H54 (cell line): ENCODE results near the gene FLOT2.
"Not testable (repeated sequence)": the region's sequence is repeated elsewhere in the genome, so short reads cannot be mapped to it uniquely, and the experiment has no call there.

ENCODE experiments used
- DNase-seq: peaks from one replicate; pipeline ENCODE4 v3.0.0; 2011; ENCODE audit warnings: low spot score, mixed read lengths; ENCODE audit not compliant: insufficient read length
- FAIRE-seq: peaks from 3 replicates; lab custom pipeline; 2011; peaks lifted over from hg19 to GRCh38; lab: Jason Lieb, UNC
- POLR2A ChIP-seq: IDR thresholded peaks from 2 replicates; pipeline ENCODE4 v1.6.1; 2011; ENCODE audit warnings: low read depth, mild to moderate bottlenecking, low read length

FLOT2 gene

DNA sequence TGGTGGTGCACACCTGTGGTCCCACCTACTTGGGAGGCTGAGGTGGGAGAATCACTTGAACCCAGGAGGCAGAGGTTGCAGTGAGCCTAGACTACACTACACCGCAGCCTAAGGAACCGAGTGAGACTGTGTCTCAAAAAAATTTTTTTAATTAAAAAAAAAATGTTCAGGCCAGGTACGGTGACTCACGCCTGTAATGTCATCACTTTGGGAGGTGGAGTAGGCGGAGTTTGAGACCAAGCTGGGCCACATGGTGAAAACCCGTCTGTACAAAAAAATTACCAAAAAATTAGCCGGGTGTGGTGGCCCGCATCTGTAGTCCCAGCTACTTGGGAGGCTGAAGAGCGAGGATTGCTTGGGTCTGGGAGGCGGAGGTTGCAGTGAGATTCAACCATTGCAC, 51.3 kb downstream of the FLOT2 start:
- DNase-seq, result no peak
- FAIRE-seq, result no peak
- no peak for TF ChIP-seq POLR2A

DNA sequence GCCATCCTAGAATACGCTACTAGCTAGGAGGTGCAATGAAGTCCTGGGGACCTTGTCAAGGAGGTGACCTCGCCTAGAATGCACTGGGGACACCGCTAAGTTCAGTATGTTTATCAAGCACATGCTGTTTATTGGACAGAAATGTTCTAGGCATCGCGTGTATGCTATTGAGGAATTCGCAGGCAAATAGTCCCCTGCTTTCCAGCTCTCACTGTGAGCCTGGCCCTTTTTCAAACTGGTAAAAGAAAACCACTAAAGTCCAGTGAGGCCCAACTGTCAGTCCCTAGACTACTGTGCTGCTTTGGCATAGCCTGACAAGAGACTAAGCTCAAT, 53.8 kb downstream of the FLOT2 start:
- no peak for FAIRE-seq
- DNase-seq, result no peak
- TF ChIP-seq POLR2A, result no peak

DNA sequence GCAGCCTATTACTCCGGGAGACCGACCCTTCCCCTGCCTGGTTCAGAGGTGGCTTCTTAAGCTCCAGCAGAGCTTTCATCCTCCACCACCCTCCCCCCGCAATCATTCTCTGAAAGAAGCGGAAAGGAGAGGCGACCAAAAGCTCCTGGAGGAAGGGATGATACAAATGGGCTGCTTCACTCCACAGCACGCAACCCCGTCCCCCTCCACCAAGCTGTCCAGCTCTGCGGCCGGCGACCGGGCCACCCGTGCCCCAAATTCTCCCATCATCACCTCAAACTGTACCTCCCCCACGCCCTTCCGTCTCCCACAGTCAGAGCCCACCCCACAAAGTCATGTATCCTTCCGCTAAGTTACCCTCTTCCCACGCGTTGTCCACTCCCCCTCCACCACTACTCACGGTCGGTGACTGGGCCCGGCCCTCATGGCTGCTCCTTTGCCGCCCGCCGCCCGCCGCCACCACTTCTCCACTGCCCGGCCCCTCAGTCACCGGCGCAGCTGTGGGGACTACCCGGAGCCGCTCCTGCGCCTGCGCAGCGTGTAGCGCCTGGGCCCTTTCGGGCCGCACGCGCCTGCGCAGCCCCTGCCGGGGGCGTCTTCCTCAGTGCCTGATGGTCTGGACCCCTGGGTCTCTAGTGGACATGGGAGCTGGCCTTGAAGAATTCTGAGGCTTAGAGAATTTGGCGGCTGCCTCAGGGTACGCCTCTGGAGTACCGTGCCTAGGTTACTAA, 55.1 kb downstream of the FLOT2 start, which contains the start of gene FAM222B:
FAM222B (minus strand) TSS at position 509 of the 731 bp plus-strand sequence. CDS start 76,123 bp downstream, outside the sequence.
- TF ChIP-seq POLR2A, result peak; percentile 94
- DNase-seq, result peak; percentile 99
- no peak for FAIRE-seq

DNA sequence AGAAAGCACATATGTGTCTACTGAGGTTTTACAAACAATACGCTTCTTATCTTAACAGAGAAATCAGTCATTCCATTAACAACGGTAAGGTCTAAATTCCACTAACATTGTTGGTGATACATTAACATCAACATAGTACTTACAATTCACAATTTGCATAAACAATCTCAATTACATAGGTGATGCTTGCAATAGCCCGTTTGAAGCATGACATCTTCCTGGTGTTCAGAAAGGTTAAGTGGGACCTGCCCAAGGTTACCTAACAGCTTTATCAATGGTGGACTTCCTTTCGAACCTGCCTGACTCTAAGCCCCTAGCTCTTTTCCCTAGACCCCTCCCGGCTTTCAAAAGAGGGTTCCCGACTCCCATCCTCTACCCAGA, 55.6 kb downstream of the FLOT2 start:
- FAIRE-seq (no peak), DNase-seq (no peak)
- no peak for TF ChIP-seq POLR2A

DNA sequence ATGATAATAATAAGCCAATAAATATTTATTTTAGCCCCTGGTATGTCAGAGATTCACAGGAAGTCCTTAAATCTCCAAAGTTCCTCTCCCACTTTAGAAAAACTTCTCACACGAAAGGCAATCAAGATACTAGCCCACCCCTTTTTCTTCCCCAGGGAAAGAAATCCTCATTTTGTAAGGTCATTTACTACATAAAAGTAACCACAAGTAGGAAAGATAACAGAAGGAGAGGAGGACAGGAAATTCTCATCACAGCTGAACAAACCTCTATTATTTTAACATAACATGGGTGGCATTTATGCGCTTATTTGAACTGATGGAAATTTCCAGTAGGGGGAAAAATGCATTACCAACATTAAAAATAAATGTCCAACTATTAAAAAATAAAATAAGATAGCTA, 58.3 kb downstream of the FLOT2 start:
- no peak for DNase-seq
- no peak for TF ChIP-seq POLR2A
- FAIRE-seq, result no peak

DNA sequence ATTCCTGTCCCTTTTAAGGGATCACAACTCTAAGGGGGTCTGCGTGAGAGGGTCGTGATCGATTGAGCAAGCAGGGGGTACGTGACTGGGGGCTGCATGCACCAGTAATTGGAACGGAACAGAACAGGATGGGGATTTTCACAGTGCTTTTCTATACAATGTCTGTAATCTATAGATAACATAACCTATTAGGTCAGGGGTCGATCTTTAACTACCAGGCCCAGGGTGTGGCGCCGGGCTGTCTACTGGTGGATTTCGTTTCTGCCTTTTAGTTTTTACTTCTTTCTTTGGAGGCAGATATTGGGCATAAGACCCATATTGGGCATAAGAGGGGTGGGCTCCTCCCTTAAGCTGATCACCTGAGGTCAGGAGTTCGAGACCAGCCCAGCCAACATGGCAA, 61.0 kb downstream of the FLOT2 start:
- not testable (repeated sequence) for FAIRE-seq, DNase-seq

DNA sequence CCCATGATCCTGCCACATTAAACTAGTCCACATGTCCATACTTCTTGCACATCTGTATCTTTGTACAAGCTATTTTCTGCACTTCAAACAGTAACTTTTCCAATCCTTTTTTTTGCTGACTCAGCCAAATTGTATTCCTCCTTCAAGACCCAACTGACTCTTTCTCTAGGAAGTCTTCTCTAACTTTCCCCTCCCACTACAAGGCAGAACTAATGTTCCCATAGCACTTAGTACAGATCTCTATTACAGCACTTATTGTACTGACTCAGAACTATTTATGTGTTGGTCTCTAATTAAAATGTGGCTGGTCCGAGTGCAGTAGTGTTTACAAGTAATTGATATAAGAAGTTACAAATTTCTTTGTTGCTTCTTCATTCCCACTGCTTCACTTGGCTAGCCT, 63.1 kb downstream of the FLOT2 start:
- TF ChIP-seq POLR2A, result no peak
- no peak for FAIRE-seq
- DNase-seq, result no peak
